ENCODE data around the gene CNPY3. TPM values are rescaled to one million over a fixed set of nuclear protein-coding genes. Genes with fewer than 3 reads are reported as not detected.
A peak's percentile ranks its signal among the peaks of the same experiment; 100 is the strongest.
"Not testable (repeated sequence)": the region's sequence is repeated elsewhere in the genome, so short reads cannot be mapped to it uniquely, and the experiment has no call there.

The CNPY3 gene
- total RNA-seq, 1 donor = 33.3 TPM

DNA sequence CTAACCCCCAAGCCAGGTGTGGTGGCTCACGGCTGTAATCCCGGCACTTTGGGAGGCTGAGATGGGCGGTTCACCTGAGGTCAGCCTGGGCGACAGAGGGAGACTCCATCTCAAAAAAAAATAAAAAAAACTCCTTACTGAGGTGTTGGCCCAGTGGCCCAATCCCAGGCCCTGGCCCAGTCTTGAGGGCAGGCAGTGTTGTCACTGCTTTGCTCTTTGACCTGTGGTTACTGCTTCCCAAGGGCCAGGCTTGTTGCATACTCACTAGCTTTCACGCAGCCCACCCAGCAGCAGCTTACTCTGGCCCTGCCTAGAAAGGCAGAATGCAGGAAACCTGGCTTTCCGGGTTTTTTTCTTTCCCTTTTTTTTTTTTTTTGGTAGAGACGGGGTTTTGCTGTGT is 13.2 kb downstream of the CNPY3 start:
- Histone ChIP-seq H4K20me1 (ENCODE audit: insufficient read depth, low read length) (peaks cover 3% of the 10 kb centered on the region), H3K4me3 (ENCODE audit: insufficient read depth, low read length) (no peak overlapping the region), H3K27me3 (ENCODE audit: insufficient read depth, low read length) (no peaks in the 10 kb centered on the region), H3K79me2 (ENCODE audit: insufficient read depth, low read length) (no peaks in the 10 kb centered on the region), H3K9me3 (ENCODE audit: low read depth, low read length) (no peaks in the 10 kb centered on the region), H3K4me2 (ENCODE audit: insufficient read depth, low read length) (no peak overlapping the region), H3K27ac (ENCODE audit: low read depth, low read length) (no peak overlapping the region), H3K4me1 (ENCODE audit: insufficient read depth, low read length) (no peaks in the 10 kb centered on the region), H3K36me3 (ENCODE audit: insufficient read depth, low read length) (peaks cover 11% of the 10 kb centered on the region), H2AFZ (ENCODE audit: low read length) (no peak overlapping the region)
- TF ChIP-seq, protein P1, sequence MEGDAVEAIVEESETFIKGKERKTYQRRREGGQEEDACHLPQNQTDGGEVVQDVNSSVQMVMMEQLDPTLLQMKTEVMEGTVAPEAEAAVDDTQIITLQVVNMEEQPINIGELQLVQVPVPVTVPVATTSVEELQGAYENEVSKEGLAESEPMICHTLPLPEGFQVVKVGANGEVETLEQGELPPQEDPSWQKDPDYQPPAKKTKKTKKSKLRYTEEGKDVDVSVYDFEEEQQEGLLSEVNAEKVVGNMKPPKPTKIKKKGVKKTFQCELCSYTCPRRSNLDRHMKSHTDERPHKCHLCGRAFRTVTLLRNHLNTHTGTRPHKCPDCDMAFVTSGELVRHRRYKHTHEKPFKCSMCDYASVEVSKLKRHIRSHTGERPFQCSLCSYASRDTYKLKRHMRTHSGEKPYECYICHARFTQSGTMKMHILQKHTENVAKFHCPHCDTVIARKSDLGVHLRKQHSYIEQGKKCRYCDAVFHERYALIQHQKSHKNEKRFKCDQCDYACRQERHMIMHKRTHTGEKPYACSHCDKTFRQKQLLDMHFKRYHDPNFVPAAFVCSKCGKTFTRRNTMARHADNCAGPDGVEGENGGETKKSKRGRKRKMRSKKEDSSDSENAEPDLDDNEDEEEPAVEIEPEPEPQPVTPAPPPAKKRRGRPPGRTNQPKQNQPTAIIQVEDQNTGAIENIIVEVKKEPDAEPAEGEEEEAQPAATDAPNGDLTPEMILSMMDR (IDR thresholded peaks at IDR 0.05; ENCODE audit: extremely low read depth, low read depth, low read length) = no peak
- DNase-seq (ENCODE audit: insufficient read length, low spot score, missing footprints) = no peak

DNA sequence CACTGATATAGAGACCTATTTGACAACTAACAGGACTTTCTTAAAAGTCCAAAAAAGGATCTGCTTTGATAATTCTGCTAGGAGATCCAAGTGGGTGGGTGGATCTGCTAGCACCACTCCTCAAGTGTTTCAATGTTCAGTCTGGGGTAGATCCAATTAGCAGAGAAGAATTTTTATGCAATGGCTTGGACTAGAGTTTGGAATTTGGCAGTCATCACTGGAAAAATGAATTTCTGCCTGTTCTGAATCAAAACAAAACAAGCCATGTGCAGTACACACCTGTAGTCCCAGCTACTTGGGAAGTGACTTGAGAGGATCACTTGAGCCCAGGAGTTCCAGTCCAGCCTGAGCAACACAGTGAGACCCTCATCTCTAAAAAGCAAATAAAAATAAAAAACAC is 18.7 kb downstream of the CNPY3 start:
- no peak overlapping the region for H2AFZ ChIP-seq (ENCODE audit: low read length)
- H3K4me1 ChIP-seq (ENCODE audit: insufficient read depth, low read length) = no peaks in the 10 kb centered on the region
- no peak overlapping the region for H3K27ac ChIP-seq (ENCODE audit: low read depth, low read length)
- H3K4me3 ChIP-seq (ENCODE audit: insufficient read depth, low read length) = no peak overlapping the region
- no peak overlapping the region for H3K4me2 ChIP-seq (ENCODE audit: insufficient read depth, low read length)
- peak; percentile 23 for DNase-seq (ENCODE audit: insufficient read length, low spot score, missing footprints)
- peaks cover 3% of the 10 kb centered on the region for H3K36me3 ChIP-seq (ENCODE audit: insufficient read depth, low read length)
- H4K20me1 ChIP-seq (ENCODE audit: insufficient read depth, low read length) = no peaks in the 10 kb centered on the region
- no peaks in the 10 kb centered on the region for H3K27me3 ChIP-seq (ENCODE audit: insufficient read depth, low read length)
- no peaks in the 10 kb centered on the region for H3K9me3 ChIP-seq (ENCODE audit: low read depth, low read length)
- TF ChIP-seq, protein P1 (IDR thresholded peaks at IDR 0.05; ENCODE audit: extremely low read depth, low read depth, low read length) = no peak
- no peaks in the 10 kb centered on the region for H3K79me2 ChIP-seq (ENCODE audit: insufficient read depth, low read length)

DNA sequence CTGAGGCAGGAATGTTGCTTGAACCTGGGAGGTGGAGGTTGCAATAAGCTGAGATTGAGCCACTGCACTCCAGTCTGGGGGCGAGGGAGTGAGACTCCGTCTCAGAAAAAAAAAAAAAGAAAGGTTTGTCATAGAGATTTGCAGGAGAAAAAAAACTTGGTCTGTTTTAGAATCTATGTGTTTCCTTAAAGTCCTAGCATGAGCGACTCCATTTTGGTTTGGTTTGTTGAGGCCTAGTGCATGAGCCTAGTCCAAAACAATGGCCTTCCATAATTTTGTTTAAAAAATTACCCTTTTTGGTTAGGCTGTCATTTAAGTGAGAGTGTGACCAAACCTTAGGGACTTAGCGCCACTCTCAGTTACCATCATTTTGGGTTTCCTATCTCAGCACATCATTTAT is 23.1 kb downstream of the CNPY3 start:
- Histone ChIP-seq H3K79me2 (ENCODE audit: insufficient read depth, low read length) (no peaks in the 10 kb centered on the region), H3K9me3 (ENCODE audit: low read depth, low read length) (no peaks in the 10 kb centered on the region), H4K20me1 (ENCODE audit: insufficient read depth, low read length) (no peaks in the 10 kb centered on the region), H3K4me2 (ENCODE audit: insufficient read depth, low read length) (no peak overlapping the region), H3K27me3 (ENCODE audit: insufficient read depth, low read length) (no peaks in the 10 kb centered on the region), H3K4me3 (ENCODE audit: insufficient read depth, low read length) (no peak overlapping the region), H3K27ac (ENCODE audit: low read depth, low read length) (no peak overlapping the region), H3K36me3 (ENCODE audit: insufficient read depth, low read length) (no peaks in the 10 kb centered on the region), H3K4me1 (ENCODE audit: insufficient read depth, low read length) (no peaks in the 10 kb centered on the region), H2AFZ (ENCODE audit: low read length) (no peak overlapping the region)
- no peak for DNase-seq (ENCODE audit: insufficient read length, low spot score, missing footprints)
- TF ChIP-seq, protein P1 (IDR thresholded peaks at IDR 0.05; ENCODE audit: extremely low read depth, low read depth, low read length) = no peak

DNA sequence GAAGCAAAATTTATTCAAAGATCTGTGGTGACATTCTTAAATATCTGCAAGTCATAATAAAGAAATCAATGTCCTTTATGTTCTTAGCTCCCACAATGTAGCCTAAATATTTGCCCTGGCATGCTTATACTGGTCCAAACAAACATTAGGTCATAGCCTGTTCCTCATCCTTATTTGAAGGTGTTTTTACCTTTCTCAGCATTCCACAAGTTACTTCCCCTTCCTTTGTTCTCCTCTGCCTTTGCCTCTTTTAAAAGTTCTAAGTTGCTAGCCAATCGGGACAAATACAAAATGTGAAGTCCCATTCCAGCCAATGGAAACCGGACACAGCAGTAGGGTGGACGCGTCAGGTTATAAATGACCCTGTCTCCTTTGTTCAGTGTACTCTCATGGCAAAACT is 25.1 kb downstream of the CNPY3 start:
- H3K9me3 ChIP-seq (ENCODE audit: low read depth, low read length); H3K79me2 ChIP-seq (ENCODE audit: insufficient read depth, low read length); H3K4me2 ChIP-seq (ENCODE audit: insufficient read depth, low read length); H3K27ac ChIP-seq (ENCODE audit: low read depth, low read length); H3K4me1 ChIP-seq (ENCODE audit: insufficient read depth, low read length); H2AFZ ChIP-seq (ENCODE audit: low read length); H3K27me3 ChIP-seq (ENCODE audit: insufficient read depth, low read length); H4K20me1 ChIP-seq (ENCODE audit: insufficient read depth, low read length); H3K4me3 ChIP-seq (ENCODE audit: insufficient read depth, low read length); DNase-seq (ENCODE audit: insufficient read length, low spot score, missing footprints); H3K36me3 ChIP-seq (ENCODE audit: insufficient read depth, low read length): not testable (repeated sequence)

Measured in osteoblast (primary cell).